GM11168 (cell line): ENCODE measurements around the gene COL16A1.

Experiments
- in situ Hi-C: fragments of 300-500 bp; cut with MboI; formaldehyde crosslinking; loops from one replicate; pipeline ENCODE4 v1.12.0; 2022; ENCODE audit warnings: low sequenced_read_pairs; ENCODE audit not compliant: unreplicated experiment

The COL16A1 gene

GRCh38 chr1:31653717-31654473 is 49.9 kb downstream of the COL16A1 start:
- in situ Hi-C loops = no loop called here

- in situ Hi-C loops = no loop called here
Observed at GRCh38 chr1:31652891-31653499, 50.8 kb downstream of the COL16A1 start.

- in situ Hi-C loops = no loop called here
Observed at GRCh38 chr1:31651766-31652165, 52.1 kb downstream of the COL16A1 start.

GRCh38 chr1:31651089-31651420 is 52.8 kb downstream of the COL16A1 start:
- in situ Hi-C loops = no loop called here

GRCh38 chr1:31650161-31651088 is 53.4 kb downstream of the COL16A1 start:
- in situ Hi-C loops = no loop called here

- in situ Hi-C loops = no loop called here
Observed at GRCh38 chr1:31648641-31649357, 55.0 kb downstream of the COL16A1 start.

GRCh38 chr1:31648190-31648589 is 55.6 kb downstream of the COL16A1 start:
- in situ Hi-C loops = no loop called here

- in situ Hi-C loops = no loop called here
Observed at GRCh38 chr1:31647106-31647505, 56.7 kb downstream of the COL16A1 start.

GRCh38 chr1:31646259-31646960 is 57.4 kb downstream of the COL16A1 start:
- in situ Hi-C loops = no loop called here

GRCh38 chr1:31645274-31645568 is 58.6 kb downstream of the COL16A1 start:
- in situ Hi-C loops = no loop called here

GRCh38 chr1:31644560-31645273 is 59.1 kb downstream of the COL16A1 start, which contains the start of gene PEF1:
PEF1 (minus strand) TSS chr1:31644876; CDS start chr1:31644864, 12 bp downstream.
- in situ Hi-C loops = no loop called here

GRCh38 chr1:31643976-31644559 is 59.7 kb downstream of the COL16A1 start:
- in situ Hi-C loops = no loop called here

GRCh38 chr1:31642897-31643296 is 60.9 kb downstream of the COL16A1 start:
- in situ Hi-C loops = no loop called here

- in situ Hi-C loops = no loop called here
Observed at GRCh38 chr1:31642366-31642765, 61.5 kb downstream of the COL16A1 start.

GRCh38 chr1:31640964-31641363 is 62.9 kb downstream of the COL16A1 start:
- in situ Hi-C loops = no loop called here

- in situ Hi-C loops = no loop called here
Observed at GRCh38 chr1:31640179-31640578, 63.6 kb downstream of the COL16A1 start.

GRCh38 chr1:31639543-31639942 is 64.3 kb downstream of the COL16A1 start:
- in situ Hi-C loops = no loop called here

GRCh38 chr1:31637915-31638673 is 65.7 kb downstream of the COL16A1 start:
- in situ Hi-C loops = no loop called here
